GM12864 (cell line): Measurements from ENCODE around the gene MYBPH.

Source experiments
- DNase-seq: peaks from one replicate; pipeline ENCODE4 v3.0.0-alpha.2; 2011; ENCODE audit warnings: low read depth
- H3K4me3 ChIP-seq: 2 replicates; pipeline ENCODE4 v1.5.1; 2011; ENCODE audit warnings: mild to moderate bottlenecking, low read depth, low read length, control low read depth
- TF ChIP-seq, protein P1 (sequence below): IDR thresholded peaks from 2 replicates; pipeline ENCODE4 v1.5.1; 2011; ENCODE audit warnings: low read depth, mild to moderate bottlenecking, moderate library complexity, low read length, control low read depth, inconsistent platforms; ENCODE audit errors: missing control alignments

MYBPH gene

DNA sequence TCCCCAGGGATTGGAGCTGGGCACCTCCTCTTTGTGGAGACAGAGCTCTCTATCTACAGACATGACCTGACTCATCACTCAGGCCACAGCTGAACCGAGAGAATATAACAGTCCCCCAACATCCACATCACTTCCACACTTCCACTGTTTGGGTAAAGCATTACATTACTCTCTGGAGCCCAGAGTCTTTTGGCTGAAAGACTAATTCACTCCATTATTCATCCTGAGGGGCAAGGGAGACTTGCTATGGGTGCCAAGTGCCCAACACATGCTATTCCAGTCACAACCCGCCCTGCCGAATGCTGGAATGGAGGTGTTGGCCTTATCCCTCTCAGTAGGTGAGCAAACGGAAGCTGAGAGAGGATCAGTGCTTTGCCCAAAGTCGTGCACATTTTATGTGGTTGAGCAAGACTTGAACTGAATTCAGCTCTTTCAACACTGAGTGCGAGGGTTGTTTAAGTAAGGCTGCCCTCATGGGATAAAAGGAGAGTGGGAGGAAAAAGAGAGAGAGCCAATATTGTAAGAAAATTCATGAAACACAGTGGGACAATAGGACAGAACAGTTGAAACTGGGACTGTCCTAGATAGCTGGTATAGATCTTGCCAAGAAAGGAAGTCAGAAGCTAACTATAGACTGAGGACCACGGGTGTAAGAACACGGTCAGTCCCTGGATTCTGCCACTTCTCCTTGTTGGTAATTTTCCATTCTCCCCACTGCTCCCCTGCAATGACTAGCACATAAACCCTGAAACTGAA, 24.4 kb upstream of the MYBPH start:
- TF ChIP-seq, protein P1, sequence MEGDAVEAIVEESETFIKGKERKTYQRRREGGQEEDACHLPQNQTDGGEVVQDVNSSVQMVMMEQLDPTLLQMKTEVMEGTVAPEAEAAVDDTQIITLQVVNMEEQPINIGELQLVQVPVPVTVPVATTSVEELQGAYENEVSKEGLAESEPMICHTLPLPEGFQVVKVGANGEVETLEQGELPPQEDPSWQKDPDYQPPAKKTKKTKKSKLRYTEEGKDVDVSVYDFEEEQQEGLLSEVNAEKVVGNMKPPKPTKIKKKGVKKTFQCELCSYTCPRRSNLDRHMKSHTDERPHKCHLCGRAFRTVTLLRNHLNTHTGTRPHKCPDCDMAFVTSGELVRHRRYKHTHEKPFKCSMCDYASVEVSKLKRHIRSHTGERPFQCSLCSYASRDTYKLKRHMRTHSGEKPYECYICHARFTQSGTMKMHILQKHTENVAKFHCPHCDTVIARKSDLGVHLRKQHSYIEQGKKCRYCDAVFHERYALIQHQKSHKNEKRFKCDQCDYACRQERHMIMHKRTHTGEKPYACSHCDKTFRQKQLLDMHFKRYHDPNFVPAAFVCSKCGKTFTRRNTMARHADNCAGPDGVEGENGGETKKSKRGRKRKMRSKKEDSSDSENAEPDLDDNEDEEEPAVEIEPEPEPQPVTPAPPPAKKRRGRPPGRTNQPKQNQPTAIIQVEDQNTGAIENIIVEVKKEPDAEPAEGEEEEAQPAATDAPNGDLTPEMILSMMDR, result no peak
- no peak overlapping the region for H3K4me3 ChIP-seq
- no peak for DNase-seq

DNA sequence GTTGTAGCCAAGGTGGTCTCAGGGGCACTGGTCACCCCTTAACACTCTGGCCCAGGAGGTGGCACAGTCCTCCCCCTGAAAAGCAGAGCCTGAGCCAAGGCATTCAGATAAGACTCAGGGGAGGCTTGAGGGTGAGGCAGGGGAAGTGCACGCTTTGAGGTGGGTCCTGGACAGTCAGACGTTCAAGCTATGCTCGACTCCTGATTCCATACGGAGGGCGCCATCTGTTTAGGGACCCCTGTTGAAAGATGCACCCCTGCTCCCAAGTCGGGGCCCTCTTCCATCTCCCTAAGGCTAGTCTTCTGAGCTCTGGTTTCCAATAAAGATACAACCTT, 23.8 kb upstream of the MYBPH start:
- TF ChIP-seq, protein P1, result no peak
- DNase-seq, result no peak
- H3K4me3 ChIP-seq, result no peak overlapping the region

DNA sequence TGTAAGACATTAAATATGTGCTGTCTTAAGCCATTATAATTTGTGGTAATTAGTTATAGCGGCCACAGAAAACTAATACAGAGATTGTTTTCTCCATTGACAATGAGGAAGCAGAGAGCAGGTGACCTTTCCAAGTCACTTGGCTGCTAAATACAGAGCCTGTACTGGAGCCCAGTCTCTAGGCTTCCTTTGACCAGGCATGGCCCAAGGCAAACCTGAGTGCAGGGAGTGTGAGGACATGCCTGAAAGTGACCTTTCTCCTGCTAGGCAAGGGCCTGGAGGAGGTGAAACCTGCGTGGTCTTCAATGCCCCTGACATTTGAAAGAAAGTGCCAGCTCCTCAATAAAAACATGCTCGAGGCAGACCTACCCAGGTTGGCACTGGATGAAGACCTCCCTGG, 23.4 kb upstream of the MYBPH start:
- TF ChIP-seq, protein P1, result no peak
- no peak for DNase-seq
- H3K4me3 ChIP-seq, result no peak overlapping the region

DNA sequence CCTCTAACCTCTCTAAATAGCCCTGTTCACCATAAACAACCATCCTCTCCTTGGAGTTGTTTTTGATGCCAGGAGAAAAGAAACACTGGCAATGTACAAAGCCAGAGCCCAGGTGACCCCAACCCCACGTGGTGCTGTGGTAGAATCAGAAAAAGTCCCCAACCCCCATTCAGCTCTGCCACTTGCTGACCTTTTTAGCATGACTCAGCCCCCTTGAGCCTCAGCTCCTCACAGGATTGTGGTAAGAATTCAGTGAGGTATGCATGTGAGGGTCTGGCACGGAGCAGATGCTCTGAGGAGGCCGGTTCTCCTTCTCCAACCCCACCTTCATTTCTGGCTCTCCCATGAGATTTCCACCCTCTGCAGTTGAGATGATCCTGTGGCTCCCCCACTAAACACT, 22.0 kb upstream of the MYBPH start:
- TF ChIP-seq, protein P1, result no peak
- DNase-seq, result no peak

DNA sequence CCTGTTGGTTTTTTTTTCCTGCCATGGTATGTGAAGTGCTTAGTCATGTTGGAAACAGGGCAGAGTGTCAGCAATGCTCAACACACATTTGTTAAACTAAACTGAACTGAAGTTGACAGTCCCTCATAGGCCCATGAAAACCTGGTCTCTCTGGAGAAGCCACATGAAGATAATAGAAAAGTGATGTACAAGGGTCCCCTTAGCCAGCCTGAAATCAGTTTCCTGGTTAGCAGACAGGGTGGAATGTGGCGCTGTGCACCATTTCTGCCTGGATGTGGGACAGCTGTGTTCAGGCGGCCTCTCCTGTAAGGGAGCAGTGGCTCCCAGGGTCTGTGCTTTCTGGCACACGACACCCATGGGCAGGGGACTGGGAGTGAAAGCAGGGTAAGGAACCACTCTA, 20.7 kb upstream of the MYBPH start:
- DNase-seq, result no peak
- TF ChIP-seq, protein P1, result no peak
- no peak overlapping the region for H3K4me3 ChIP-seq

More for the DNA sequence above, 22.0 kb upstream of the MYBPH start:
- no peak overlapping the region for H3K4me3 ChIP-seq

DNA sequence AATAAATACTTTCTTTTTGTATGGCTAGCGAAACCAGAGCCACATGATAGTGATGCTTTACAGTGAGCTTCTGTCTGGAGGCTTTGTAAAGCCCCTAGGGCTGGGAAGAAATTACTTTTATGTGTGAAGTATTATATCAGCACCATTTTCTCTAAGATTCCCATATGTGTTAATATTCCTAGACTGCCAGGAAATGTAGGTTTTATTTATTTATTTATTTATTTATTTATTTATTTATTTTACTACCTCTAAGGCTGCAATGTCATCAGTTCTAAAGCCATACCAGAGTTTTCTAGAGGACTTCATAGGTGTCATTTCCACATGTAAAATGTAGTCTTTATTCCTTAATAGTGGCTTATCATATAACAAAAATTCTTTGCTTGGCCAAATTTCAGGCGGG, 15.3 kb upstream of the MYBPH start:
- no peak overlapping the region for H3K4me3 ChIP-seq
- no peak for DNase-seq
- TF ChIP-seq, protein P1, result no peak

DNA sequence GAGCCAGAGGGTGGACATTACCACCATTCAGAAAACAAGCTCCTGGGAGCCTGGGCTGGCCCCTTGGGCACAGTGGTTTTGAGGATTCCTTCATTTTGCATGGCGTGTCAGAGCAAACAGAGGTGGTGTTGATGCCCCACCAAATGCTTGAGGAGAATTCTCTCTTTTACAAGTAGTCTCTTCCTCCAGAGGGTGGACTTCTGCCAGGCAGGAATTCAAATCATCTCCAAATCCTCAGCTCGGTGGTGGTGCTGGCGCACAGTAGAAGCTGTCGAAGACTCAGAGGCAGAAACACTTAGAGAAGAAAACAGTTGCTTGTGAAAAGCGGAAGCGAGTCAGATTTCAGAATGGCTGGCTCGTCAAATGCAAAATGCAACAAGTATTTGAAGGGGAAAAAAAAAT, 14.3 kb upstream of the MYBPH start:
- no peak for DNase-seq
- TF ChIP-seq, protein P1, result no peak
- no peak overlapping the region for H3K4me3 ChIP-seq
